Common myeloid progenitor, CD34-positive (primary cell): ENCODE results near the gene DOK3.
A peak's percentile ranks its signal among the peaks of the same experiment; 100 is the strongest.

ENCODE experiments used
- CTCF ChIA-PET: fragments of 350-600 bp; sonication (Branson Sonifier 250); formaldehyde crosslinking; loops from one replicate; lab custom pipeline; 2021; ENCODE audit warnings: antibody characterized with exemption; lab: Charles Lee
- POLR2A ChIA-PET: fragments of 350-600 bp; sonication (Branson Sonifier 250); formaldehyde crosslinking; loops from one replicate; lab custom pipeline; 2021; ENCODE audit warnings: antibody characterized with exemption; lab: Charles Lee
- DNase-seq, 3 donors: peaks; one replicate each; pipeline versions ENCODE4 v3.0.0 to v3.0.0-alpha.2; 2013
- H3K27ac ChIP-seq, 2 experiments: 1 replicate in 1 of 2; 2 replicates in 1 of 2; pipeline ENCODE4 v1.7.0; 2013; ENCODE audit warnings: inconsistent platforms in 2 of 2, low read length in 2 of 2, mild to moderate bottlenecking in 2 of 2, low read depth in 1 of 2, moderate library complexity in 1 of 2; ENCODE audit not compliant: severe bottlenecking in 2 of 2, insufficient read depth in 1 of 2, poor library complexity in 1 of 2
- H3K27me3 ChIP-seq, 5 experiments: replicated peaks in 2 of 5; 1 replicate in 3 of 5; 2 replicates in 2 of 5; pipeline versions ENCODE4 v1.6.1 to v1.7.0; 2013; ENCODE audit warnings: low read length in 4 of 5, mild to moderate bottlenecking in 2 of 5, moderate library complexity in 2 of 5, inconsistent platforms in 1 of 5; ENCODE audit not compliant: insufficient read depth in 5 of 5, control insufficient read depth in 4 of 5
- H3K36me3 ChIP-seq, 4 experiments: 1 replicate in 2 of 4; 2 replicates in 2 of 4; pipeline versions ENCODE4 v1.6.1 to v1.7.0; 2013; ENCODE audit warnings: low read length in 3 of 4, control low read depth in 1 of 4, mild to moderate bottlenecking in 1 of 4; ENCODE audit not compliant: control insufficient read depth in 4 of 4, insufficient read depth in 4 of 4
- H3K4me1 ChIP-seq, 4 experiments: 1 replicate in 3 of 4; 2 replicates in 1 of 4; pipeline versions ENCODE4 v1.6.1 to v1.7.1; 2013; ENCODE audit warnings: low read length in 3 of 4, mild to moderate bottlenecking in 3 of 4, control low read depth in 1 of 4, inconsistent platforms in 1 of 4, moderate library complexity in 1 of 4; ENCODE audit not compliant: control insufficient read depth in 4 of 4, insufficient read depth in 4 of 4; ENCODE audit errors: control extremely low read depth in 1 of 4
- H3K4me3 ChIP-seq, 7 experiments: 1 replicate in 4 of 7; 2 replicates in 3 of 7; pipeline versions ENCODE4 v1.5.1 to v1.7.0; 2013; ENCODE audit warnings: mild to moderate bottlenecking in 7 of 7, low read length in 6 of 7, moderate library complexity in 6 of 7, inconsistent platforms in 2 of 7, low read depth in 2 of 7, control low read depth in 1 of 7; ENCODE audit not compliant: insufficient read depth in 4 of 7, control insufficient read depth in 1 of 7; ENCODE audit errors: extremely low read depth in 1 of 7
- H3K9me3 ChIP-seq, 5 experiments: 1 replicate in 4 of 5; 2 replicates in 1 of 5; pipeline versions ENCODE4 v1.6.1 to v1.7.1; 2013; ENCODE audit warnings: low read length in 4 of 5, mild to moderate bottlenecking in 2 of 5, inconsistent platforms in 1 of 5, low read depth in 1 of 5, moderate library complexity in 1 of 5; ENCODE audit not compliant: control insufficient read depth in 4 of 5, insufficient read depth in 2 of 5; ENCODE audit errors: control extremely low read depth in 1 of 5
- WGBS: methylation state at CpG from one replicate; pipeline ENCODE4 v1.1.5; 2013; ENCODE audit not compliant: insufficient coverage; 5-methylcytosine and 5-hydroxymethylcytosine counted together

DOK3 gene

GRCh38 chr5:177496070-177496726 lies 13.4 kb downstream of the DOK3 start:
- POLR2A ChIA-PET, result interaction anchor here (1.2 to 2.3 kb wide), 3 partner anchors 17 to 41 kb away, joined by 5 to 12 read pairs (median 5); no protein-coding TSS in a partner anchor
- Histone ChIP-seq H3K27ac (peak overlapping the region in 1 of 2 experiments; percentile 64), H3K27me3 (peaks cover 0 to 5% (median 0%) of the 10 kb centered on the region in 5 experiments), H3K9me3 (no peaks in the 10 kb centered on the region), H3K4me1 (peaks cover 2 to 60% (median 50%) of the 10 kb centered on the region in 4 experiments), H3K4me3 (peak overlapping the region in 4 of 7 experiments; percentile 61 to 78 (median 73)), H3K36me3 (peaks cover 0 to 10% (median 3%) of the 10 kb centered on the region in 4 experiments)
- DNase-seq, result no peak
- 71% methylated on average over 8 of the region's 12 CpGs for WGBS
- CTCF ChIA-PET, result interaction anchor here (1.0 to 18.3 kb wide), 13 partner anchors 10 to 187 kb away, joined by 3 to 206 read pairs (median 5); partner anchors contain the start of gene DOK3

- H3K4me1 ChIP-seq, result peaks cover 2 to 54% (median 46%) of the 10 kb centered on the region in 4 experiments
Measured at GRCh38 chr5:177495243-177496060, 14.2 kb downstream of the DOK3 start.

GRCh38 chr5:177494346-177495195 lies 15.1 kb downstream of the DOK3 start:
- Histone ChIP-seq H3K27me3 (peaks cover 0 to 5% (median 0%) of the 10 kb centered on the region in 5 experiments), H3K36me3 (peaks cover 0 to 26% (median 10%) of the 10 kb centered on the region in 4 experiments), H3K4me1 (peaks cover 2 to 54% (median 46%) of the 10 kb centered on the region in 4 experiments), H3K27ac (peak overlapping the region in 1 of 2 experiments; percentile 46), H3K4me3 (peak overlapping the region in 1 of 7 experiments; percentile 8), H3K9me3 (no peaks in the 10 kb centered on the region)
- peak in 2 of 3 donors; percentile 87 for DNase-seq
- WGBS, result 72% methylated on average over 7 of the region's 11 CpGs
- ChIA-PET POLR2A (interaction anchor here (1.4 kb wide), 1 partner anchor 16 kb away, joined by 5 read pairs; no protein-coding TSS in a partner anchor), CTCF (interaction anchor here (0.8 to 18.3 kb wide), 11 partner anchors 11 to 133 kb away, joined by 3 to 206 read pairs (median 5); partner anchors contain the start of gene DOK3)

More at GRCh38 chr5:177495243-177496060, 14.2 kb downstream of the DOK3 start:
- H3K27me3 ChIP-seq, result peaks cover 0 to 5% (median 0%) of the 10 kb centered on the region in 5 experiments
- no peaks in the 10 kb centered on the region for H3K9me3 ChIP-seq
- peak overlapping the region in 1 of 7 experiments; percentile 78 for H3K4me3 ChIP-seq
- peak overlapping the region in 1 of 2 experiments; percentile 64 for H3K27ac ChIP-seq
- peak in 1 of 3 donors; percentile 30 for DNase-seq
- 77% methylated on average over 13 of the region's 14 CpGs for WGBS
- peaks cover 0 to 17% (median 7%) of the 10 kb centered on the region in 4 experiments for H3K36me3 ChIP-seq
- ChIA-PET POLR2A (interaction anchor here (1.4 kb wide), 1 partner anchor 16 kb away, joined by 5 read pairs; no protein-coding TSS in a partner anchor), CTCF (interaction anchor here (1.0 to 18.3 kb wide), 10 partner anchors 10 to 113 kb away, joined by 3 to 206 read pairs (median 5); partner anchors contain the start of gene DOK3)

- no peak overlapping the region for H3K4me3 ChIP-seq
- CTCF ChIA-PET, result interaction anchor here (0.8 to 18.3 kb wide), 13 partner anchors 12 to 132 kb away, joined by 3 to 206 read pairs (median 4); partner anchors contain the start of gene DOK3
- H3K9me3 ChIP-seq, result no peaks in the 10 kb centered on the region
- POLR2A ChIA-PET, result no interaction called here
- 100% methylated on average over 4 of the region's 5 CpGs for WGBS
- no peak for DNase-seq
- H3K27me3 ChIP-seq, result peaks cover 0 to 5% (median 0%) of the 10 kb centered on the region in 5 experiments
- peak overlapping the region in 1 of 2 experiments; percentile 46 for H3K27ac ChIP-seq
- H3K36me3 ChIP-seq, result peaks cover 0 to 33% (median 10%) of the 10 kb centered on the region in 4 experiments
- peaks cover 2 to 53% (median 46%) of the 10 kb centered on the region in 4 experiments for H3K4me1 ChIP-seq
Measured at GRCh38 chr5:177493795-177494345, 15.8 kb downstream of the DOK3 start.

- H3K4me3 ChIP-seq, result no peak overlapping the region
- peaks cover 2 to 43% (median 38%) of the 10 kb centered on the region in 4 experiments for H3K4me1 ChIP-seq
- ChIA-PET POLR2A (no interaction called here), CTCF (interaction anchor here (1.1 to 18.3 kb wide), 10 partner anchors 12 to 183 kb away, joined by 3 to 206 read pairs (median 4); partner anchors contain the start of gene DOK3)
- peaks cover 4 to 41% (median 13%) of the 10 kb centered on the region in 4 experiments for H3K36me3 ChIP-seq
- no peak overlapping the region for H3K27ac ChIP-seq
- no peak for DNase-seq
- H3K27me3 ChIP-seq, result peaks cover 0 to under 1% (median 0%) of the 10 kb centered on the region in 5 experiments
- 91% methylated on average over 4 of the region's 7 CpGs for WGBS
- no peaks in the 10 kb centered on the region for H3K9me3 ChIP-seq
Measured at GRCh38 chr5:177492841-177493240, 16.8 kb downstream of the DOK3 start.
